SKM-1 (cell line): ENCODE measurements around the gene SMOC1.
"Not testable (repeated sequence)": the region's sequence is repeated elsewhere in the genome, so short reads cannot be mapped to it uniquely, and the experiment has no call there.

Experiments used
- DNase-seq: peaks from one replicate; lab custom pipeline; 2025; ENCODE audit not compliant: unreplicated experiment; lab: John Stamatoyannopoulos, UW

The SMOC1 gene

GRCh38 chr14:69900603-69901002 is 21.4 kb downstream of the SMOC1 start:
- no peak for DNase-seq

GRCh38 chr14:69901113-69901951 is 22.1 kb downstream of the SMOC1 start:
- DNase-seq = no peak

- not testable (repeated sequence) for DNase-seq
Measured at GRCh38 chr14:69903046-69903445, 23.8 kb downstream of the SMOC1 start.

DNA sequence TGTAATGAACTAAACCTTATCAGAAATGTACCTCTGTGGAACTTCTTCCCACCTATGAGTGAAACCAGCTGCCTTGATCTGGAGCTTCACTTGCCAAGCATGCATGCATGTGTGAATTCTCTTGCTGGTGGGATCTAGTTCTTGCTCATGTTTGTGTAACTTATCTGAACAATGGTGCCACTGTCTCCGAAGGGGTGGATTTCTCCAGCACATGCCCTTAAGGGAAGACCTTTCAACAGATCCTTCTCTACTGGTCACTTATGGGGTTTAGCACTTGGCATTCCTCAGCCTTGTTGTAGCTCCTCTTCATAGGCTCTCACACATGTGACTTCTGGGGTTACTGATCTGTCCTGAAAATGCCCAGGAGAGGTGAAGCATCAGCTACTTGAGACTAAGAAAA is 25.0 kb downstream of the SMOC1 start:
- DNase-seq = no peak

GRCh38 chr14:69906201-69906600 is 27.0 kb downstream of the SMOC1 start:
- DNase-seq = no peak

DNA sequence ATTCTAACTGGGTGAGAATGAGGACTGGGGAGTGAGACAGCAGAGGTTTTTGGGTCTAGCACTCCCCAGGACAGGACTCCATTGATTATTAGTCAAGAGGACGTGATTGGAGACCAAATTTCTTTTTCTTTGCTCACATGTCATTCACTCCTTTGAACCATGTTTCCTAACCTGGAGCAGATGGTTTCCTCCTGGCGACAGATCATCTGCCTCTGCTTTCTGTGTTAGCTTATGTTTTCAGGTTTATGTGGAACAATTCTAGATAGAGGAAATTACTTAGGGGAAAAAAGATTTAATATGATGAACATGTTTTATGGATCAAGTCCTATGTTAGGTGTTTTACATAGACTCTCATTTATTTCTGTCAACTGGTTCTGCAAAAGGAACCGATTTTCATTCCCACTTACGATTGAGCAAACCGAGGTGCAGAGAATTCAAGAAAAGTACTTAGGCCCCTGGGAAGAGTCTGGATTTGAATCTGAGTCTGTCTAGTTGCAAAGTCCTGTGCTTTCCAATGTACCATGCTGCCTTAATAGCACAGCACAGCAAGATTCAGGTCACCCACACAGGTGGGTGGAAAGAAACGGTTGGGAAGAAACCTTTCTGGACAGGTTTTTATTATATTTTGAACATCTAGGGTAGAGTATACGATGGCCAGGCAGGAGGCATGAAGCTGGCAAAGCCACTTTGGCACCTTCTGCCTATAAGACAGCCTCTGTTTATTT is 30.8 kb downstream of the SMOC1 start:
- DNase-seq = no peak

- no peak for DNase-seq
Measured at GRCh38 chr14:69910871-69911270, 31.7 kb downstream of the SMOC1 start.

- DNase-seq = no peak
Measured at GRCh38 chr14:69913686-69914085, 34.5 kb downstream of the SMOC1 start.

GRCh38 chr14:69916396-69916795 is 37.2 kb downstream of the SMOC1 start:
- no peak for DNase-seq

DNA sequence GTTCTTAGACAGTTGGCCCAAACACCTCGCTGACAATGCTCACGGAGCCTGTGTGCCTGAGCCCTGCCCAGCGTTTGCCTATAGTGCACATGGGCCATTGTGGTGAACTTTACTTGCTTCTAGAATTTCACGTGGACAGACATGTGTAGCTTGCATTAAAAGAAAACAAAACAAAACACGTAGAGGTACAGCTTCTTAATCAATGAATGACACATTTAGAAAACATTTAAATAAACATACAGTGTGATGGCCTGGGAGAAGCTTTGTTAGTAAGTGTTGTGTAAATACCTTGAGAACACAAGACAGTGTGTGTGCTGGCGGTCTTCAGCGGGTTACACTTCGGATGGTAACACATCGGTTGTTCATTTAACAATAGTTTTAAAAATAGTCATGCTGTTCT is 38.1 kb downstream of the SMOC1 start:
- DNase-seq = no peak

GRCh38 chr14:69919815-69920214 is 40.6 kb downstream of the SMOC1 start:
- no peak for DNase-seq

GRCh38 chr14:69921052-69921451 is 41.8 kb downstream of the SMOC1 start:
- no peak for DNase-seq

DNA sequence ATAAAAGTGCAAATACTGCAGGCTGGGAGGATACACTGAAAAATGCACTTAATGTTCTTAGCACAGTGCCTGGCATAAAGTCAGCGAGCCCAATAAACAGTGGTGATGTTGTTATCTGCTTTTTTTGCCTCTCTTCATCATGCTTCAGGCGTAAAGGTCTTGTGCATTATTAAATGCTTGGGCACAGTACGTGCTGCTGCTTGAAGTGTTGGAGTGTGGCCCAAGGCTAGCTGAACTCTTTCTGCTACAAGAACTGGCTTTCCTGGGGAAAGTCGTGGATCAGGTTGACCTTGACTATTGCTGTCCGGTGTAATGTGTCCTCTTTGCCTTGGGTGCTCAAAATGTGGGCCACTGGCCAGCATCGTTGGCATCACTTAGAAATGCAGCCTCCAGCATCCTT is 43.0 kb downstream of the SMOC1 start:
- DNase-seq = no peak

DNA sequence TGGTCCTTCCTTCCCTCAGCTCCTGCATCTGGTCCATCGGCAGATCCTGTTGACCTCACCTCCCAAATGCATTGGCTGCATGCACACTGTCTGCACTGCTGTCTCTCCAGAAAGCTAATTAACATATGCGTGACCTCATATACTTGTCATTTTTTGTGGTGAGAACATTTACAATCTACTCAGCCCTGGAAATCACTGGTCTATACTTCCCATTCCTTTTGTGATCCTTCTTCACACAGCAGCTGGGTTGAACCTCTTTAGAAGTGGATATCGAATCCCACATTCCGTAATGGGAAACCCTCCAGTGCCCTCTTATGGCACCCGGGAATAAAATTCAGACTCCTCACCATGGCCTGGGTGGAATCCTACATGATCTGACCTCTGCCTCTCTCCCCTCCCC is 45.0 kb downstream of the SMOC1 start:
- no peak for DNase-seq

DNA sequence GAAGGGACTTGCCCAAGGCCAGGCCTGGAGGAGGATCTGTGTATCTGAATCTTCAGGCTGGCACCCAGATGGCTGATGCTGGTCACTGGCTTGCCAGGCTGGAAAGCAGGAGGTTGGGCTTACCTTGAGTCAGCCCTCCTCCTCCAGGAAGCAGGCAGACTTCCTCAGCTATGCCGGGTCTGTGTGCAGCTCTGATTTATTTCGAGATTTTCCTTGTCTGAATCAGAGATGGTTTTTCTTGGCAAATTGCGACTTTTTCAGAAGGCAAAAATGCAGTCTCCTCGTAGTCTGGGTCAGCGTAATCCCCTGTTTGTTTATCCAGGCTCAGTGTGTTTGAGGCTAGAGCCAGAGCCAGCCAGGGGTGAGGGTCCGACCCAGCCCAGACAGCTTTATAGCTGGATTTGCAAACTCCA is 48.9 kb downstream of the SMOC1 start:
- DNase-seq = no peak

GRCh38 chr14:69930780-69931379 is 51.7 kb downstream of the SMOC1 start:
- DNase-seq = no peak

DNA sequence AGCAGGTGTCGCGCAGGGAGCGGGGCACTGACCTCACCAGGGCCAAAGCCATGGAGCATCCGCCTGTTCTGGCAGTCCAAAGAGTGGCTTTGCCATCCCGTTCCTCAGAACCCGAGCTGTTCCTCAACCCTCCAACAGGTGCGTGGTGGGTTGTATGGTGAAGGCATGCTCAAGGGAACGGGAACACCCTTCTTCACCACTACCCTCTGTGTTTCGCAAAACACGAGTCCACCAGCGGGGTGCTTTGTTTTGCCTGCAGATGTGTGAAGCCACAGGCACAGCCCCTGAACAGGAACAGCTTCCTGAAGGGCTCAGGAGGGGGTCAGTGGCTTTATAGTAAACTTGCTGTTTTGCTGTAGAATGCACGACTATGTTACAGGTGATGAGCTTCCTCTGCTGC is 52.7 kb downstream of the SMOC1 start:
- no peak for DNase-seq

DNA sequence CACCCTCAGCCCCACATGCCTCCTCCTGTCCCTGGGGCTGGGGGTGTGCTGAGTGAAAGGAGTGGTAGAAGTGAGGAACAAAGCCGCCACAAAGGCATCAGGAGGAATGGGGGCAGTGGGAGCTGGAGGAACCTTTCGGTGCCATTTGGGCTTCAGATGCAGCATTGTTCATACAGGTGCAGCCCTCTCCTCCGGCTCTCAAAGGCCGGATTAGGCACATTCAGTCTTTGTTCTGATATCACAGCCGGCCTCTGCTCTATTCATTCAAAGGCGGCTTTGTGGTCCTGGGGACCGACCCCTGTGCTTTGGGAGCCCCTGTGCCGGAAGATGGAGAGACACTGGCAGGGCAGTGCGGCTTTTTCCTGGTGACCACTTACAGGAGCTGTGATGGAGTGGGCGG is 53.2 kb downstream of the SMOC1 start:
- no peak for DNase-seq

DNA sequence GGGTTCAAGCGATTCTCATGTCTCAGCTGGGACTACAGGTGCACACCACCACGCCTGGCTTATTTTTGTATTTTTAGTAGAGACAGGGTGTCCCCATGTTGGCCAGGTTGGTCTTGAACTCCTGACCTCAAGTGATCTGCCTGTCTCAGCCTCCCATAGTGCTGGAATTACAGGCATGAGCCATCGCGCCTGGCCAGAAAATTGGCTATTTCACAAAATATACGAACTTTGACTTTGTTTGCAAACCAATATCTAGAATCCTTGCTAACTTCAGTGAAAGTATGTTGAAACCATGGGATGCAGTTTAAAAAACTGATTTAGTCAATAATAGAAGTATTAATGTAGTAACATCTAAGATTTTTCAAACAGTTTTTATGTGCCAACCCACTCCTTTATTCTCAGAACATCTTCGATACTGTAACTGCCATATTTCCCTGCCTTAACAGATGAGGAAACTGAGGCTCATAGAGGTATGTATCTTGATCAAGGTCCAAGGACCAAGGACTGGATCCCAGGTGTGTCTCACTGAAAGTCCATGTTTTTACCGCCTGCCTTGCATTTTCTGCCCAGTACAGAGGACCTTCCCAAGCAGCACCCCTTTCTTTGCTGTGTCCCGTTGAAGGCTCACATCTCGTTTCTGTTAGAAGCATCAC is 54.5 kb downstream of the SMOC1 start:
- no peak for DNase-seq

DNA sequence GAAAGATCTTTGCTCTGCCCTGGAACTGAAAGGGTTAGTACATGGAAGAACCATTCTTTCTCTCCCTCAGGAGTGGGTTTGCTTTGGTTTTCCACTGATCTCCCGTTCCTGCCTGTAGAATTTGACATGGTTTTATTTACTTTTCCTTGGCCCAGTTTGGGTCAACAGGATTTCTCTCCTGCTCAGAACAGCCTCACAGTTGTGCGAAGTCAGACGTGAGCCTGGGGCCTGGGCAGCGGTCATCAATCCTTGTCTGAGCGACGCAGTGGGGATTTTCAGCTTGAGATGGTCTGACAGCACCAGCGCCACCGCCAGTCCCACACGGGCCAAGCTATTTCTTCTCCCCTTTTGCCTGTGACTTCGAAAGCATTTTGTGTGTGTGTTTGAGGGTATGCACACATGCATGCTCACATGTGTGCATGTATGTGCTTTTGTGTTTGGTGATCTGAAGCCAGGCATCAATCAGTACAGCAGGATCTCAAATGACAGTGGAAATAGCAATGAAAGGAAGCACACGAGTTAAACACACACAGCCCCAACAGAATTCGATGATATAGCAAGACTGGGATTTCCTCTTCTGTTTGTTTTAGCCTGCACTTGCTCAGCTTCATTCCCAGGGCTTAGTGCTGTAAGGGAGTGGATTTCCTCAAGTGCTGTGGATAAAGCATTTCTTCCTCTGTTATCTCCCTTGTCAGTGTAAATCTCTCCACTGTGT is 58.3 kb downstream of the SMOC1 start:
- DNase-seq = no peak

DNA sequence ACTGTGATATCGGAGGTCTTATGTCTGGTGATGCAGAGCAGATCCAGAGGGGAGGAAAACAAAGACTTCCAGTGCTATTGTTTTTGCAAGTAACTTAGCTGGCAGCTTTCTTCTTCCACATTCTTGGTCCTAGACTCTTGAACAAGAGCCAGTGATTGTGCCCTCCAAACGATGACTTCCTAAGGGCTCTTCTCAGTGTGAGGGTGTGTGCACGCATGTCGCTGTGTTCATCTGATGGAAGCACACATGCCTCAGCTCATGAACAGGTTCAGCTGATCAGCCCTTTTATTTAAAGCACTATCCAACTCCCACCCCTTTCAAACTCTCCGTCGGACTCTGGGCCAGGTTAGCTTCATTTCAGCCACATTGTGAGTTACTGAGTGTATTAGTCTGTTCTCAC is 59.5 kb downstream of the SMOC1 start:
- DNase-seq = no peak
